Measurements from ENCODE around the gene SNCA. TPM values are rescaled to one million over a fixed set of nuclear protein-coding genes. Genes with fewer than 3 reads are reported as not detected.

The SNCA gene
- polyA plus RNA-seq, 3 donors: 67.6 to 70.9 (median 70.0) TPM

GRCh38 chr4:89712827-89713226 lies 124.1 kb downstream of the SNCA start:
- no peak for DNase-seq (ENCODE audit: low read depth in 3 of 3, low spot score in 2 of 3)

- no peak for DNase-seq (ENCODE audit: low read depth in 3 of 3, low spot score in 2 of 3)
These were observed 124.8 kb downstream of the SNCA start for GRCh38 chr4:89712141-89712540.

- DNase-seq (ENCODE audit: low read depth in 3 of 3, low spot score in 2 of 3): no peak
These were observed 128.0 kb downstream of the SNCA start for GRCh38 chr4:89708903-89709421.

GRCh38 chr4:89707467-89707866 lies 129.5 kb downstream of the SNCA start:
- DNase-seq (ENCODE audit: low read depth in 3 of 3, low spot score in 2 of 3): no peak

- DNase-seq (ENCODE audit: low read depth in 3 of 3, low spot score in 2 of 3): no peak
These were observed 132.1 kb downstream of the SNCA start for GRCh38 chr4:89704651-89705395.

GRCh38 chr4:89703829-89704590 lies 133.0 kb downstream of the SNCA start:
- DNase-seq (ENCODE audit: low read depth in 3 of 3, low spot score in 2 of 3): no peak

GRCh38 chr4:89700766-89701423 lies 136.1 kb downstream of the SNCA start:
- DNase-seq (ENCODE audit: low read depth in 3 of 3, low spot score in 2 of 3): no peak

GRCh38 chr4:89685690-89686089 lies 151.3 kb downstream of the SNCA start:
- DNase-seq (ENCODE audit: low read depth in 3 of 3, low spot score in 2 of 3): no peak

- DNase-seq (ENCODE audit: low read depth in 3 of 3, low spot score in 2 of 3): no peak
These were observed 151.7 kb downstream of the SNCA start for GRCh38 chr4:89685277-89685676.

- no peak for DNase-seq (ENCODE audit: low read depth in 3 of 3, low spot score in 2 of 3)
These were observed 152.4 kb downstream of the SNCA start for GRCh38 chr4:89684536-89684935.

GRCh38 chr4:89682808-89683207 lies 154.2 kb downstream of the SNCA start:
- DNase-seq (ENCODE audit: low read depth in 3 of 3, low spot score in 2 of 3): no peak

- DNase-seq (ENCODE audit: low read depth in 3 of 3, low spot score in 2 of 3): no peak
These were observed 155.3 kb downstream of the SNCA start for GRCh38 chr4:89681671-89682070.

- DNase-seq (ENCODE audit: low read depth in 3 of 3, low spot score in 2 of 3): no peak
These were observed 155.7 kb downstream of the SNCA start for GRCh38 chr4:89681219-89681618.

- no peak for DNase-seq (ENCODE audit: low read depth in 3 of 3, low spot score in 2 of 3)
These were observed 162.0 kb downstream of the SNCA start for GRCh38 chr4:89674876-89675459.

Other genes starting within 250 kb of the SNCA start
- 1 to 10 TPM; 2.1 to 3.1 (median 2.5) TPM for gene MMRN1, start 57.7 kb upstream of the SNCA start, polyA plus RNA-seq (ENCODE audit: insufficient read length in 3 of 3)

All from right renal cortex interstitium (tissue), 3 donors.